Measurements from ENCODE around the gene PAK6. TPM values are rescaled to one million over a fixed set of nuclear protein-coding genes. Genes with fewer than 3 reads are reported as not detected.
A peak's percentile ranks its signal among the peaks of the same experiment; 100 is the strongest.

Gene PAK6
- total RNA-seq, 1 experiment from 2014 or later = 30.4 TPM

DNA sequence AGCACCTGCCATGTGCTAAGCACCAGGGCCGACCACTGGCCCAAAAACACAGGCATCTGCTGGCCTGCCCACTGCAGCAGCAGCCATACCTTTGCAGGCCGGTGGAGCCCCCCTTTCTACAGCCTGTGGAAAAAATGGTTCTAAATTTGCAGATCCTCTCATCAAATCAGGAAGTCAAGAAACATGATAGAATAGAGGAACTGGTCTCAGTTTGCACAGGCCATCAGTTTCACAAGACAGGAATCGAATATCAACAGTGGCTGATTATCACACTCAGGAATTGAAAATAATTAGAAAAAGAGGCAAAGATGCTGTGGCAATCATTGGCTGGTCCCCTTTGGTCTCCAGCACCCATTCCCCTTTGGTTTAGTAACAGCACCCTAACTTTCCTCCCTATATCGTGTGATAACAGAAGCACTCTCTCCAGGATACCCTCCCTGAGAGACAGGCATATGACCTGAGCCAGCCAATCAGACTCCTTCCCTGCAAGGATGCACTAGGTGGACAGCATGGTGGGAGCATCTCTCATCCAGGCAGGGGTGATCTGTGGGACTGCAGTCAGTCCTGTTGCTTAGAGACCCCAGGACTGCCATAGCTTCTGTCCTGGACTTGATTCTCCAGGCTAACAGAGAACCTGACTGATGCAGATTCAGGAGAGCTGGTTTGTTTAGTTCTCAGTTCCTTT is 3.5 kb upstream of the PAK6 start:
- ATAC-seq (no peak), DNase-seq (no peak)
- Histone ChIP-seq H3K9me3 (ENCODE audit: low read length) (no peaks in the 10 kb centered on the region), H3K27ac (ENCODE audit: low read length) (no peak overlapping the region), H3K9me2 (replicated peaks; ENCODE audit: low read length) (no peaks in the 10 kb centered on the region), H4K20me1 (ENCODE audit: low read length) (no peaks in the 10 kb centered on the region), H3K79me2 (ENCODE audit: low read length) (no peaks in the 10 kb centered on the region), H3K4me2 (ENCODE audit: low read length) (no peak overlapping the region), H3K9ac (ENCODE audit: low read length) (no peak overlapping the region), H3K36me3 (ENCODE audit: low read depth, low read length) (peaks cover 7% of the 10 kb centered on the region; the same call in 1 of the 2 replicates), H2AFZ (ENCODE audit: low read length) (no peak overlapping the region), H3K27me3 (ENCODE audit: low read length) (no peaks in the 10 kb centered on the region), H3F3A (ENCODE audit: low read length, unreplicated experiment) (peaks cover 5% of the 10 kb centered on the region), H3K4me1 (ENCODE audit: insufficient read depth, low read length) (peaks cover 20% of the 10 kb centered on the region), H3K4me3 (ENCODE audit: low read length) (no peak overlapping the region)
- BruUV-seq (replicated peaks) = no TSS peak
- POLR2A ChIA-PET (ENCODE audit: unreplicated experiment) = no interaction called here
- intact Hi-C loops (cut with micrococcal nuclease) = loop anchor here (5.0 kb wide), 1 partner anchor 37 kb away; no protein-coding TSS in a partner anchor
- CTCF ChIA-PET = no interaction called here
- no peak for TF ChIP-seq EZH2phosphoT487 (IDR thresholded peaks at IDR 0.05; ENCODE audit: borderline replicate concordance, low read length)
- no peak for TF ChIP-seq EZH2 (IDR thresholded peaks at IDR 0.05; ENCODE audit: low read length, unreplicated experiment)
- no peak for TF ChIP-seq CTCF (conservative IDR thresholded peaks at IDR 0.05; ENCODE audit: low read depth, low read length)

DNA sequence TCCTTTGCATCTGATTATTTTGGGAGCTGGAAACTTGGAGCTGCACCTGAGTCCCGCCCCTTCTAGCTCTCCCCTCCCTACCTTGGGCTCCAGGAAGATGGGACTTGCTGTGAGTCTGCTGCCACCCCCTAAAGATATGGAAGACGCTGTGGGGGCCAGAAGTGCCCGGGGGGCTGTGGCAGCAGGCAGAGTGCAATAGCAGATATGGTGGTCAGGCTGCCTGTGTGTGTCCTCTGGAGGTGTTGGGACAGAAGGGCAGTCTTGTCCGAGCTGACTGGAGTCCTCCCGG is 485 bp downstream of the PAK6 start:
- ATAC-seq (peak; percentile 7), DNase-seq (no peak)
- Histone ChIP-seq H3K36me3 (ENCODE audit: low read depth, low read length) (no peaks in the 10 kb centered on the region), H3K27ac (ENCODE audit: low read length) (peak overlapping the region; percentile 3; the same call in 1 of the 2 replicates), H3K9me3 (ENCODE audit: low read length) (no peaks in the 10 kb centered on the region), H2AFZ (ENCODE audit: low read length) (peak overlapping the region; percentile 37; the same call in 1 of the 2 replicates), H3K4me3 (ENCODE audit: low read length) (peak overlapping the region; percentile 67; the same call in 1 of the 2 replicates), H3K9ac (ENCODE audit: low read length) (no peak overlapping the region), H3F3A (ENCODE audit: low read length, unreplicated experiment) (peaks cover 5% of the 10 kb centered on the region), H3K4me2 (ENCODE audit: low read length) (peak overlapping the region; percentile 93), H4K20me1 (ENCODE audit: low read length) (no peaks in the 10 kb centered on the region), H3K79me2 (ENCODE audit: low read length) (no peaks in the 10 kb centered on the region), H3K9me2 (replicated peaks; ENCODE audit: low read length) (no peaks in the 10 kb centered on the region), H3K27me3 (ENCODE audit: low read length) (no peaks in the 10 kb centered on the region), H3K4me1 (ENCODE audit: insufficient read depth, low read length) (peaks cover 33% of the 10 kb centered on the region)
- POLR2A ChIA-PET (ENCODE audit: unreplicated experiment) = interaction anchor here (0.5 to 0.6 kb wide), 2 partner anchors 10 to 351 kb away, joined by 3 read pairs; no protein-coding TSS in a partner anchor
- CTCF ChIA-PET = interaction anchor here (0.6 to 1.9 kb wide), 9 partner anchors 10 to 183 kb away, joined by 3 to 16 read pairs (median 7); no protein-coding TSS in a partner anchor
- BruUV-seq (replicated peaks) = no TSS peak
- TF ChIP-seq EZH2 (IDR thresholded peaks at IDR 0.05; ENCODE audit: low read length, unreplicated experiment) = no peak
- no peak for TF ChIP-seq EZH2phosphoT487 (IDR thresholded peaks at IDR 0.05; ENCODE audit: borderline replicate concordance, low read length)
- no peak for TF ChIP-seq CTCF (conservative IDR thresholded peaks at IDR 0.05; ENCODE audit: low read depth, low read length)
- intact Hi-C loops (cut with micrococcal nuclease) = loop anchor here (5.0 kb wide), 1 partner anchor 33 kb away; no protein-coding TSS in a partner anchor
